Heart left ventricle (tissue), 13 donors: ENCODE results near the gene TBC1D25.

ENCODE experiments used
- CTCF ChIP-seq, 12 donors: fragments of 200-600 bp; sonication (generic) in 4 of 12; IDR thresholded peaks; one replicate each; pipeline versions ENCODE4 v1.5.0 to v1.8.0; 2018 to 2022; ENCODE audit warnings: antibody characterized with exemption in 12 of 12, mild to moderate bottlenecking in 5 of 12
- POLR2A ChIP-seq, 2 donors: fragments of 450-650 bp; IDR thresholded peaks; one replicate each; pipeline ENCODE4 v1.6.1; 2017; ENCODE audit warnings: antibody characterized with exemption in 2 of 2, mild to moderate bottlenecking in 2 of 2, moderate library complexity in 2 of 2
- donor health status: ischemic (EF 13 %, LVEDD 7.1; RV severe dilation, severe dysfunction).
- donor health status: DM: no; HTN: yes; CAD: no.
- donor health status: DM: no; HTN: no; CAD: no.
- donor health status: ischemic (EF 25% LVEDD 6.9; RV normal size, moderate dysfunction).
- donor health status: ischemic (EF 25% LVEDD 5.7; RV mildly dilated, moderate dysfunction).
- donor health status: ischemic (EF 35%, LVEDD 5.7; RV mildly dilated, moderate dysfunction).
- donor health status: nonischemic (EF 11% LVEDD 7.7; RV severe dilation, severe dysfunction).
- donor health status: DM: yes; HTN: yes; CAD: no.
- donor health status: PGD.
- donor health status: ischemic (EF 29% LVEDD 5.4; RV normal size, mild dysfunction).
- donor health status: nonischemic (EF 23%, LVEDD 6.1; RV moderate dilation, normal function).

GRCh38 chrX:48533165-48533564, 6.3 kb upstream of the TBC1D25 start:
- TF ChIP-seq CTCF (IDR thresholded peaks at IDR 0.05) = no peak
- TF ChIP-seq POLR2A (IDR thresholded peaks at IDR 0.05) = no peak
